Measurements from ENCODE around the gene PCYT1A.
A peak's percentile ranks its signal among the peaks of the same experiment; 100 is the strongest.
"Not testable (repeated sequence)": the region's sequence is repeated elsewhere in the genome, so short reads cannot be mapped to it uniquely, and the experiment has no call there.

PCYT1A gene

DNA sequence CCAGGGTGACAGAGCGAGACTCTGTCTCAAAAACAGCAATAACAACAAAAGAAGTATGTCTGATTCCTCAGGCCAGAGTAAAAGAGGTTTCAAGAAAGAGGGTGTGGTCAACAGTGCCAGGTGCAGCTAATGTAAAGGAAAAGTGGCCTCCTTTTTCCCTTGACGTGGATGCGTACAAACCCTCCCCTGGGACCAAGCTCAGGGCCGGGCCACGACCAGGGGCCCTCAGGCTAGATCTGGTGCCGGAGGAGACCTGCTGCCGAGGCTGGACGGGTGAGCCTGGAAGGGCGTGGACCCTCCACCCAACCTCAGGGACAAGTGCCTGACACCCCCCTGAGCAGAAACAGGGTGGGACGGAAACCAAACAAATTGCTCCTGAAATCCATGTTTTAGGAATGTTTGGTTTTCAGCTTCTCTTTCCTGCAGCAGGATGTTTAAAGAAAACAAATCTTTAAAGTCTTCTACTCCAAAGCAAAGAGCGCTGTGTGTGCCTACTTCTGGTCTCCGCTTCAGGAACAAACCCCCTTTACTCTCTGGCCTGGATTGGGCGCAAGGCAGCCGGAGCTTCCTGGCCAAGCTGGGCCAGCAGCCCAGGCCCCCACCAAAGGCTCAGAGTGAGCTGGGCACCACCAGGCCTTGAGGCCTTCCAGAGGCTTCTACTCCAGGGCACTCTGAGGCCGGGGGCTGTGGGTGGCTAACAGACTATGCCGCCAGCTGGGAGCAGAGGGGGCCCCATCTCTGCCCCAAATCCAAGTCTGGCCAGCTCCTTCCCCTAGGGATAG is 97.8 kb downstream of the PCYT1A start:
- no peak for DNase-seq

- peak; percentile 54 for DNase-seq
Observed at GRCh38 chr3:196186651-196187573, 100.6 kb downstream of the PCYT1A start.

- no peak for DNase-seq
Observed at GRCh38 chr3:196184881-196185280, 102.6 kb downstream of the PCYT1A start.

GRCh38 chr3:196184169-196184432 is 103.4 kb downstream of the PCYT1A start:
- not testable (repeated sequence) for DNase-seq

- DNase-seq = peak; percentile 63
Observed at GRCh38 chr3:196181127-196181546, 106.4 kb downstream of the PCYT1A start.

- DNase-seq = no peak
Observed at GRCh38 chr3:196180346-196180745, 107.2 kb downstream of the PCYT1A start.
